ENCODE results near the gene NAA20. TPM values are rescaled to one million over a fixed set of nuclear protein-coding genes. Genes with fewer than 3 reads are reported as not detected.

Gene NAA20
- polyA plus RNA-seq, 3 donors, result 39.4 to 103 (median 94.0) TPM

GRCh38 chr20:20065361-20065760 is 48.2 kb downstream of the NAA20 start:
- H3K27ac Mint-ChIP-seq, result no peak overlapping the region
- peak overlapping the region in 1 of 2 donors; percentile 11 for H3K4me3 Mint-ChIP-seq
- WGBS (ENCODE audit: insufficient coverage), result no CpG with 5 or more reads among the region's 1 CpG

GRCh38 chr20:20070871-20071726 is 53.9 kb downstream of the NAA20 start:
- Mint-ChIP-seq H3K27ac (peak overlapping the region in 2 of 7 donors; percentile 21 to 51), H3K9me3 (peaks cover 0 to 2% (median 0%) of the 10 kb centered on the region in 7 donors), H3K4me3 (no peak overlapping the region), H3K4me1 (peaks cover 8% of the 10 kb centered on the region), H3K27me3 (ENCODE audit: low read depth in 3 of 3) (peaks cover 4 to 11% (median 7%) of the 10 kb centered on the region in 3 donors), H3K36me3 (no peaks in the 10 kb centered on the region)
- 84% methylated on average over 8 of the region's 10 CpGs for WGBS (ENCODE audit: insufficient coverage)
- no peak overlapping the region for H3K27ac ChIP-seq (ENCODE audit: low read depth in 1 of 2, low read length in 2 of 2)
- no peaks in the 10 kb centered on the region for H3K36me3 ChIP-seq (replicated peaks in 1 of 2; ENCODE audit: control insufficient read depth in 1 of 2, insufficient read depth in 2 of 2, low read length in 2 of 2)
- intact Hi-C loops (cut with micrococcal nuclease), result no loop called here
- H3K9me3 ChIP-seq (replicated peaks in 1 of 2; ENCODE audit: control insufficient read depth in 1 of 2, insufficient read depth in 1 of 2, low read length in 2 of 2), result no peaks in the 10 kb centered on the region
- no peak overlapping the region for H3K4me3 ChIP-seq (replicated peaks in 1 of 3; ENCODE audit: low read depth in 2 of 3, low read length in 3 of 3)
- no peaks in the 10 kb centered on the region for H3K27me3 ChIP-seq (ENCODE audit: control insufficient read depth in 2 of 2, insufficient read depth in 2 of 2, low read length in 2 of 2)
- no peaks in the 10 kb centered on the region for H3K4me1 ChIP-seq (ENCODE audit: control insufficient read depth in 1 of 2, insufficient read depth in 2 of 2, low read length in 2 of 2)
- H4K20me1 ChIP-seq (ENCODE audit: insufficient read depth, low read length), result no peaks in the 10 kb centered on the region
- peak overlapping the region; percentile 56 for H2AFZ ChIP-seq (ENCODE audit: insufficient read depth, low read depth, low read length, poor library complexity, severe bottlenecking)
- no peak for TF ChIP-seq CTCF (IDR thresholded peaks at IDR 0.05)
- no peak overlapping the region for H3K9ac ChIP-seq (ENCODE audit: insufficient read depth, low read length, poor library complexity, severe bottlenecking)
- DNase-seq, result no peak
- H3K4me2 ChIP-seq (replicated peaks; ENCODE audit: extremely low read depth, low read length, poor library complexity, severe bottlenecking), result no peak overlapping the region
- H3K79me2 ChIP-seq (ENCODE audit: insufficient read depth, low read length), result no peaks in the 10 kb centered on the region

More at GRCh38 chr20:20065361-20065760, 48.2 kb downstream of the NAA20 start:
- Histone ChIP-seq H3K79me2 (ENCODE audit: insufficient read depth, low read length) (no peaks in the 10 kb centered on the region), H4K20me1 (ENCODE audit: insufficient read depth, low read length) (no peaks in the 10 kb centered on the region), H3K9me3 (replicated peaks in 1 of 2; ENCODE audit: control insufficient read depth in 1 of 2, insufficient read depth in 1 of 2, low read length in 2 of 2) (no peaks in the 10 kb centered on the region), H2AFZ (ENCODE audit: insufficient read depth, low read depth, low read length, poor library complexity, severe bottlenecking) (no peak overlapping the region), H3K27ac (ENCODE audit: low read depth in 1 of 2, low read length in 2 of 2) (no peak overlapping the region), H3K9ac (ENCODE audit: insufficient read depth, low read length, poor library complexity, severe bottlenecking) (no peak overlapping the region), H3K4me2 (replicated peaks; ENCODE audit: extremely low read depth, low read length, poor library complexity, severe bottlenecking) (no peak overlapping the region), H3K4me3 (replicated peaks in 1 of 3; ENCODE audit: low read depth in 2 of 3, low read length in 3 of 3) (no peak overlapping the region), H3K36me3 (replicated peaks in 1 of 2; ENCODE audit: control insufficient read depth in 1 of 2, insufficient read depth in 2 of 2, low read length in 2 of 2) (no peaks in the 10 kb centered on the region), H3K4me1 (ENCODE audit: control insufficient read depth in 1 of 2, insufficient read depth in 2 of 2, low read length in 2 of 2) (no peaks in the 10 kb centered on the region), H3K27me3 (ENCODE audit: control insufficient read depth in 2 of 2, insufficient read depth in 2 of 2, low read length in 2 of 2) (no peaks in the 10 kb centered on the region)
- intact Hi-C loops (cut with micrococcal nuclease), result no loop called here
- peaks cover 4 to 12% (median 12%) of the 10 kb centered on the region in 3 donors for H3K27me3 Mint-ChIP-seq (ENCODE audit: low read depth in 3 of 3)
- H3K4me1 Mint-ChIP-seq, result peaks cover 3% of the 10 kb centered on the region
- no peak for DNase-seq
- TF ChIP-seq CTCF (IDR thresholded peaks at IDR 0.05), result no peak
- H3K9me3 Mint-ChIP-seq, result no peaks in the 10 kb centered on the region
- no peaks in the 10 kb centered on the region for H3K36me3 Mint-ChIP-seq
